Mesendoderm (in vitro differentiated cells): ENCODE results near the gene GPD1L.

Source experiments
- DNase-seq: peaks from one replicate; pipeline ENCODE4 v3.0.0; 2013
- H2AK5ac ChIP-seq: 2 replicates; pipeline ENCODE4 v1.6.1; 2013; ENCODE audit warnings: low read length, inconsistent platforms
- H2BK120ac ChIP-seq: 2 replicates; pipeline ENCODE4 v1.6.1; 2013; ENCODE audit warnings: low read depth, mild to moderate bottlenecking, low read length, moderate library complexity, mixed read lengths
- H2BK15ac ChIP-seq: replicated peaks from 2 replicates; pipeline ENCODE4 v1.6.1; 2013; ENCODE audit warnings: low read depth, mild to moderate bottlenecking, moderate library complexity
- H2BK5ac ChIP-seq: 2 replicates; pipeline ENCODE4 v1.6.1; 2013; ENCODE audit warnings: low read length, inconsistent platforms
- H3K18ac ChIP-seq: 2 replicates; pipeline ENCODE4 v1.6.1; 2013; ENCODE audit warnings: mild to moderate bottlenecking, low read length, mixed read lengths
- H3K23ac ChIP-seq: one replicate; pipeline ENCODE4 v1.6.1; 2013; ENCODE audit warnings: low read length
- H3K27ac ChIP-seq: 2 replicates; pipeline ENCODE4 v1.5.1; 2013; ENCODE audit warnings: low read depth, mild to moderate bottlenecking, inconsistent platforms, low read length, moderate library complexity
- H3K27me3 ChIP-seq: 2 replicates; pipeline ENCODE4 v1.6.1; 2013; ENCODE audit warnings: low read length, control low read depth, mild to moderate bottlenecking, inconsistent platforms; ENCODE audit not compliant: insufficient read depth, poor library complexity
- H3K36me3 ChIP-seq: 2 replicates; pipeline ENCODE4 v1.6.1; 2013; ENCODE audit warnings: low read length, inconsistent platforms; ENCODE audit not compliant: control insufficient read depth, insufficient read depth
- H3K4ac ChIP-seq: one replicate; pipeline ENCODE4 v1.6.1; 2013; ENCODE audit warnings: low read depth, mild to moderate bottlenecking, low read length, moderate library complexity
- H3K4me1 ChIP-seq: 2 replicates; pipeline ENCODE4 v1.6.1; 2013; ENCODE audit warnings: low read depth, low read length, inconsistent platforms; ENCODE audit not compliant: control insufficient read depth
- H3K4me2 ChIP-seq: 2 replicates; pipeline ENCODE4 v1.6.1; 2013; ENCODE audit warnings: low read length
- H3K4me3 ChIP-seq: 2 replicates; pipeline ENCODE4 v1.5.1; 2013; ENCODE audit warnings: mild to moderate bottlenecking, low read length
- H3K56ac ChIP-seq: one replicate; pipeline ENCODE4 v1.6.1; 2013; ENCODE audit warnings: low read length
- H3K79me1 ChIP-seq: 2 replicates; pipeline ENCODE4 v1.6.1; 2013; ENCODE audit warnings: low read length, inconsistent platforms
- H3K79me2 ChIP-seq: 2 replicates; pipeline ENCODE4 v1.6.1; 2013; ENCODE audit warnings: mild to moderate bottlenecking, low read length; ENCODE audit not compliant: control insufficient read depth, insufficient read depth
- H3K9ac ChIP-seq: 2 replicates; pipeline ENCODE4 v1.6.1; 2013; ENCODE audit warnings: low read length, inconsistent platforms
- H4K5ac ChIP-seq: one replicate; pipeline ENCODE4 v1.6.1; 2013; ENCODE audit warnings: low read length
- H4K8ac ChIP-seq: one replicate; pipeline ENCODE4 v1.6.1; 2013; ENCODE audit warnings: low read depth, mild to moderate bottlenecking, control low read depth, low read length, moderate library complexity
- WGBS: extraction: QIAGEN DNeasy Blood & Tissue Kit; methylation state at CpG from one replicate; pipeline ENCODE4 v1.1.7; 2013; ENCODE audit warnings: low lambda C conversion rate, missing lambda C conversion rate; ENCODE audit not compliant: insufficient coverage; ENCODE audit errors: extremely low coverage; 5-methylcytosine and 5-hydroxymethylcytosine counted together

GPD1L gene

GRCh38 chr3:32121137-32121536, 14.7 kb downstream of the GPD1L start:
- no peaks in the 10 kb centered on the region for H3K27me3 ChIP-seq
- no peaks in the 10 kb centered on the region for H3K79me2 ChIP-seq
- no peak overlapping the region for H3K4me3 ChIP-seq
- H3K36me3 ChIP-seq = no peaks in the 10 kb centered on the region
- no peaks in the 10 kb centered on the region for H3K79me1 ChIP-seq
- no peak overlapping the region for H2BK5ac ChIP-seq
- DNase-seq = no peak
- no peak overlapping the region for H2AK5ac ChIP-seq
- WGBS = no CpG with 5 or more reads among the region's 4 CpGs
- no peak overlapping the region for H3K4ac ChIP-seq
- no peak overlapping the region for H4K8ac ChIP-seq
- no peak overlapping the region for H3K27ac ChIP-seq
- no peak overlapping the region for H3K4me2 ChIP-seq
- H3K9ac ChIP-seq = no peak overlapping the region
- H2BK120ac ChIP-seq = no peak overlapping the region
- H3K4me1 ChIP-seq = no peaks in the 10 kb centered on the region
- no peak overlapping the region for H3K18ac ChIP-seq
- no peak overlapping the region for H3K56ac ChIP-seq
- no peak overlapping the region for H2BK15ac ChIP-seq
- H3K23ac ChIP-seq = no peak overlapping the region
- H4K5ac ChIP-seq = no peak overlapping the region

GRCh38 chr3:32123620-32124019, 17.2 kb downstream of the GPD1L start:
- Histone ChIP-seq H3K56ac (no peak overlapping the region), H3K27ac (no peak overlapping the region), H3K18ac (no peak overlapping the region), H3K23ac (no peak overlapping the region), H3K79me2 (no peaks in the 10 kb centered on the region), H3K4ac (no peak overlapping the region), H3K4me3 (no peak overlapping the region), H3K79me1 (no peaks in the 10 kb centered on the region), H4K5ac (no peak overlapping the region), H3K9ac (no peak overlapping the region), H2BK5ac (no peak overlapping the region), H3K4me2 (no peak overlapping the region), H2AK5ac (no peak overlapping the region), H4K8ac (no peak overlapping the region), H3K27me3 (no peaks in the 10 kb centered on the region), H3K36me3 (no peaks in the 10 kb centered on the region), H2BK15ac (no peak overlapping the region), H3K4me1 (no peaks in the 10 kb centered on the region), H2BK120ac (no peak overlapping the region)
- WGBS = no CpG with 5 or more reads among the region's 5 CpGs
- no peak for DNase-seq

GRCh38 chr3:32125012-32125411, 18.6 kb downstream of the GPD1L start:
- no peak overlapping the region for H4K5ac ChIP-seq
- H3K27ac ChIP-seq = no peak overlapping the region
- H3K79me2 ChIP-seq = no peaks in the 10 kb centered on the region
- H3K56ac ChIP-seq = no peak overlapping the region
- no peak overlapping the region for H3K4ac ChIP-seq
- H2BK5ac ChIP-seq = no peak overlapping the region
- no peaks in the 10 kb centered on the region for H3K27me3 ChIP-seq
- no peaks in the 10 kb centered on the region for H3K36me3 ChIP-seq
- no peaks in the 10 kb centered on the region for H3K79me1 ChIP-seq
- no peak overlapping the region for H2AK5ac ChIP-seq
- WGBS = no CpG with 5 or more reads among the region's 2 CpGs
- H3K4me1 ChIP-seq = no peaks in the 10 kb centered on the region
- H3K9ac ChIP-seq = no peak overlapping the region
- no peak for DNase-seq
- no peak overlapping the region for H4K8ac ChIP-seq
- no peak overlapping the region for H2BK120ac ChIP-seq
- H2BK15ac ChIP-seq = no peak overlapping the region
- H3K4me3 ChIP-seq = no peak overlapping the region
- no peak overlapping the region for H3K23ac ChIP-seq
- H3K4me2 ChIP-seq = no peak overlapping the region
- no peak overlapping the region for H3K18ac ChIP-seq

GRCh38 chr3:32126305-32127015, 20.0 kb downstream of the GPD1L start:
- H3K9ac ChIP-seq = no peak overlapping the region
- H2BK15ac ChIP-seq = no peak overlapping the region
- no peak overlapping the region for H3K4ac ChIP-seq
- H4K8ac ChIP-seq = no peak overlapping the region
- H3K79me2 ChIP-seq = no peaks in the 10 kb centered on the region
- no peaks in the 10 kb centered on the region for H3K4me1 ChIP-seq
- no peak overlapping the region for H2BK5ac ChIP-seq
- no peak overlapping the region for H2BK120ac ChIP-seq
- no peak overlapping the region for H3K4me3 ChIP-seq
- no peak overlapping the region for H3K56ac ChIP-seq
- H2AK5ac ChIP-seq = no peak overlapping the region
- no peak overlapping the region for H3K4me2 ChIP-seq
- H3K27ac ChIP-seq = no peak overlapping the region
- no CpG with 5 or more reads among the region's 4 CpGs for WGBS
- no peak overlapping the region for H3K18ac ChIP-seq
- H3K79me1 ChIP-seq = no peaks in the 10 kb centered on the region
- H4K5ac ChIP-seq = no peak overlapping the region
- no peak for DNase-seq
- H3K36me3 ChIP-seq = no peaks in the 10 kb centered on the region
- H3K23ac ChIP-seq = no peak overlapping the region
- no peaks in the 10 kb centered on the region for H3K27me3 ChIP-seq

GRCh38 chr3:32127219-32127826, 20.9 kb downstream of the GPD1L start:
- Histone ChIP-seq H3K56ac (no peak overlapping the region), H3K4me3 (no peak overlapping the region), H4K5ac (no peak overlapping the region), H2BK5ac (no peak overlapping the region), H3K79me1 (no peaks in the 10 kb centered on the region), H4K8ac (no peak overlapping the region), H3K27me3 (no peaks in the 10 kb centered on the region), H2BK120ac (no peak overlapping the region), H3K36me3 (no peaks in the 10 kb centered on the region), H3K4ac (no peak overlapping the region), H3K79me2 (no peaks in the 10 kb centered on the region), H3K4me1 (no peaks in the 10 kb centered on the region), H3K18ac (no peak overlapping the region), H3K23ac (no peak overlapping the region), H3K4me2 (no peak overlapping the region), H3K9ac (no peak overlapping the region), H2BK15ac (no peak overlapping the region), H3K27ac (no peak overlapping the region), H2AK5ac (no peak overlapping the region)
- WGBS = no CpG with 5 or more reads among the region's 10 CpGs
- DNase-seq = no peak

- H3K23ac ChIP-seq = no peak overlapping the region
Measured at GRCh38 chr3:32128936-32129335, 22.5 kb downstream of the GPD1L start.

More at GRCh38 chr3:32128936-32129335, 22.5 kb downstream of the GPD1L start:
- no peak overlapping the region for H3K9ac ChIP-seq
- H2BK120ac ChIP-seq = no peak overlapping the region
- no peak overlapping the region for H4K5ac ChIP-seq
- H3K27ac ChIP-seq = no peak overlapping the region
- no peaks in the 10 kb centered on the region for H3K4me1 ChIP-seq
- H3K27me3 ChIP-seq = no peaks in the 10 kb centered on the region
- H3K79me2 ChIP-seq = no peaks in the 10 kb centered on the region
- H2BK5ac ChIP-seq = no peak overlapping the region
- no peak overlapping the region for H2AK5ac ChIP-seq
- no peak for DNase-seq
- no peaks in the 10 kb centered on the region for H3K79me1 ChIP-seq
- H3K4me2 ChIP-seq = no peak overlapping the region
- no peak overlapping the region for H3K18ac ChIP-seq
- H3K36me3 ChIP-seq = no peaks in the 10 kb centered on the region
- no peak overlapping the region for H4K8ac ChIP-seq
- no peak overlapping the region for H3K4me3 ChIP-seq
- H3K4ac ChIP-seq = no peak overlapping the region
- WGBS = no CpG with 5 or more reads among the region's 2 CpGs
- no peak overlapping the region for H2BK15ac ChIP-seq
- H3K56ac ChIP-seq = no peak overlapping the region
